Sigmoid colon (tissue), 7 donors: ENCODE results near the gene CLEC4D. TPM values are rescaled to one million over a fixed set of nuclear protein-coding genes. Genes with fewer than 3 reads are reported as not detected.

Source experiments
- DNase-seq: peaks from one replicate; pipeline ENCODE4 v3.0.0-alpha.2; 2019
- H3K27ac ChIP-seq, 4 donors: fragments of 200-600 bp; sonication (generic); one replicate each; pipeline ENCODE4 v1.5.1; 2016 to 2019; ENCODE audit warnings: mild to moderate bottlenecking in 1 of 4
- H3K27me3 ChIP-seq, 3 donors: fragments of 200-600 bp; sonication (generic); one replicate each; pipeline ENCODE4 v1.5.1; 2019; ENCODE audit warnings: mild to moderate bottlenecking in 1 of 3
- H3K36me3 ChIP-seq, 4 donors: fragments of 200-600 bp; sonication (generic); one replicate each; pipeline ENCODE4 v1.5.1; 2016 to 2019
- H3K4me1 ChIP-seq, 4 donors: fragments of 200-600 bp; sonication (generic); one replicate each; pipeline ENCODE4 v1.5.1; 2017 to 2019
- H3K4me3 ChIP-seq, 4 donors: fragments of 200-600 bp; sonication (generic); one replicate each; pipeline ENCODE4 v1.5.1; 2017 to 2019; ENCODE audit warnings: mild to moderate bottlenecking in 2 of 4, moderate library complexity in 1 of 4
- H3K9me3 ChIP-seq, 4 donors: fragments of 200-600 bp in 3 of 4; sonication (generic) in 3 of 4; one replicate each; pipeline versions ENCODE4 v1.5.1 to v1.6.1; 2013 to 2019
- EP300 ChIP-seq, 4 donors: sonication (generic); formaldehyde crosslinking; IDR thresholded peaks; one replicate each; pipeline ENCODE4 v1.6.1; 2017; ENCODE audit warnings: antibody characterized with exemption in 4 of 4
- POLR2A ChIP-seq, 2 donors: fragments of 450-650 bp; IDR thresholded peaks; one replicate each; pipeline ENCODE4 v1.6.1; 2016; ENCODE audit warnings: antibody characterized with exemption in 2 of 2, mild to moderate bottlenecking in 2 of 2, moderate library complexity in 2 of 2
- POLR2AphosphoS5 ChIP-seq, 4 donors: sonication (generic); formaldehyde crosslinking; IDR thresholded peaks; one replicate each; pipeline ENCODE4 v1.6.1; 2017; ENCODE audit warnings: antibody characterized with exemption in 4 of 4
- WGBS, 2 donors: extraction: QIAGEN DNeasy Blood & Tissue Kit; methylation state at CpG; one replicate each; pipeline ENCODE4 v1.1.7; 2013; 5-methylcytosine and 5-hydroxymethylcytosine counted together
- intact Hi-C: fragments of 100-400 bp; cut with DNase I; formaldehyde crosslinking; loops from one replicate; pipeline ENCODE4 v1.15.1; 2023
- polyA plus RNA-seq, 3 donors: library from polyadenylated mRNA; stranded (reverse); fragments of 200-250 nt; gene quantifications; one replicate each; pipeline ENCODE4 v1.2.3, GENCODE V29; 2013
- total RNA-seq, 4 donors: library from RNA; depleted of rRNA; stranded (reverse); fragments of >200 nt; gene quantifications; one replicate each; pipeline ENCODE4 v1.1.0, GENCODE V29; 2016
- TF ChIP-seq, protein P1 (sequence below), 4 experiments: fragments of 450-650 bp in 3 of 4; fragments of 200-600 bp in 1 of 4; IDR thresholded peaks; one replicate each; pipeline ENCODE4 v1.5.1; 2016 to 2019; ENCODE audit warnings: antibody characterized with exemption in 4 of 4, mild to moderate bottlenecking in 3 of 4, moderate library complexity in 2 of 4
- donor health status: healthy with polysubstance abuse.
- donor health status: Bipolar disorder and iron deficiency.
- donor health status: healthy.

The CLEC4D gene
- total RNA-seq (under 1 TPM in 3 of 4 donors, not detected in 1; 0.16 to 0.55 (median 0.41) TPM), polyA plus RNA-seq (under 1 TPM in 1 of 3 donors, not detected in 2; 0.12 TPM)

- TF ChIP-seq, protein P1, sequence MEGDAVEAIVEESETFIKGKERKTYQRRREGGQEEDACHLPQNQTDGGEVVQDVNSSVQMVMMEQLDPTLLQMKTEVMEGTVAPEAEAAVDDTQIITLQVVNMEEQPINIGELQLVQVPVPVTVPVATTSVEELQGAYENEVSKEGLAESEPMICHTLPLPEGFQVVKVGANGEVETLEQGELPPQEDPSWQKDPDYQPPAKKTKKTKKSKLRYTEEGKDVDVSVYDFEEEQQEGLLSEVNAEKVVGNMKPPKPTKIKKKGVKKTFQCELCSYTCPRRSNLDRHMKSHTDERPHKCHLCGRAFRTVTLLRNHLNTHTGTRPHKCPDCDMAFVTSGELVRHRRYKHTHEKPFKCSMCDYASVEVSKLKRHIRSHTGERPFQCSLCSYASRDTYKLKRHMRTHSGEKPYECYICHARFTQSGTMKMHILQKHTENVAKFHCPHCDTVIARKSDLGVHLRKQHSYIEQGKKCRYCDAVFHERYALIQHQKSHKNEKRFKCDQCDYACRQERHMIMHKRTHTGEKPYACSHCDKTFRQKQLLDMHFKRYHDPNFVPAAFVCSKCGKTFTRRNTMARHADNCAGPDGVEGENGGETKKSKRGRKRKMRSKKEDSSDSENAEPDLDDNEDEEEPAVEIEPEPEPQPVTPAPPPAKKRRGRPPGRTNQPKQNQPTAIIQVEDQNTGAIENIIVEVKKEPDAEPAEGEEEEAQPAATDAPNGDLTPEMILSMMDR (IDR thresholded peaks at IDR 0.05), result no peak
- TF ChIP-seq POLR2A (IDR thresholded peaks at IDR 0.05) (no peak), POLR2AphosphoS5 (IDR thresholded peaks at IDR 0.05) (no peak), EP300 (IDR thresholded peaks at IDR 0.05) (no peak)
- no peak within 1 kb of the TSS for H3K27ac ChIP-seq
- intact Hi-C loops, result no loop called here
- DNase-seq, result no peak
- no peaks in the 10 kb centered on the region for H3K4me1 ChIP-seq
- 85 to 86% methylated on average over 4 of the region's 4 CpGs for WGBS, 2 donors
- no peaks in the 10 kb centered on the region for H3K27me3 ChIP-seq
- no peak within 1 kb of the TSS for H3K4me3 ChIP-seq
- H3K36me3 ChIP-seq, result no peaks in the 10 kb centered on the region
- H3K9me3 ChIP-seq, result no peaks in the 10 kb centered on the region
Observed at GRCh38 chr12:8513256-8513655, at the start of gene CLEC4D. TSS of gene CLEC4D (plus strand) at chr12:8513503. CDS start at chr12:8513733, 230 bp downstream.

- no peak overlapping the region for H3K27ac ChIP-seq
- intact Hi-C loops, result no loop called here
- TF ChIP-seq POLR2AphosphoS5 (IDR thresholded peaks at IDR 0.05) (no peak), EP300 (IDR thresholded peaks at IDR 0.05) (no peak), POLR2A (IDR thresholded peaks at IDR 0.05) (no peak)
- H3K4me3 ChIP-seq, result no peak overlapping the region
- H3K4me1 ChIP-seq, result no peaks in the 10 kb centered on the region
- no peaks in the 10 kb centered on the region for H3K27me3 ChIP-seq
- H3K36me3 ChIP-seq, result no peaks in the 10 kb centered on the region
- no peaks in the 10 kb centered on the region for H3K9me3 ChIP-seq
- WGBS, 2 donors, result 0% methylated on average over 2 of the region's 2 CpGs
- no peak for DNase-seq
Observed at GRCh38 chr12:8465301-8465996, 47.9 kb upstream of the CLEC4D start.

GRCh38 chr12:8466241-8466640 is 47.1 kb upstream of the CLEC4D start:
- DNase-seq, result no peak
- Histone ChIP-seq H3K4me3 (no peak overlapping the region), H3K27me3 (no peaks in the 10 kb centered on the region), H3K9me3 (no peaks in the 10 kb centered on the region), H3K27ac (no peak overlapping the region), H3K36me3 (no peaks in the 10 kb centered on the region), H3K4me1 (no peaks in the 10 kb centered on the region)
- TF ChIP-seq, protein P1 (IDR thresholded peaks at IDR 0.05), result no peak
- no peak for TF ChIP-seq POLR2A (IDR thresholded peaks at IDR 0.05)
- TF ChIP-seq POLR2AphosphoS5 (IDR thresholded peaks at IDR 0.05), result no peak
- TF ChIP-seq EP300 (IDR thresholded peaks at IDR 0.05), result no peak
- intact Hi-C loops, result no loop called here

GRCh38 chr12:8471090-8471489 is 42.2 kb upstream of the CLEC4D start:
- H3K9me3 ChIP-seq, result no peaks in the 10 kb centered on the region
- H3K27ac ChIP-seq, result no peak overlapping the region
- intact Hi-C loops, result no loop called here
- no peaks in the 10 kb centered on the region for H3K27me3 ChIP-seq
- DNase-seq, result no peak
- H3K4me3 ChIP-seq, result no peak overlapping the region
- WGBS, 2 donors, result 23 to 74% methylated on average over 1 of the region's 1 CpG
- no peaks in the 10 kb centered on the region for H3K4me1 ChIP-seq
- TF ChIP-seq POLR2AphosphoS5 (IDR thresholded peaks at IDR 0.05), result no peak
- no peak for TF ChIP-seq EP300 (IDR thresholded peaks at IDR 0.05)
- TF ChIP-seq POLR2A (IDR thresholded peaks at IDR 0.05), result no peak
- no peaks in the 10 kb centered on the region for H3K36me3 ChIP-seq

GRCh38 chr12:8475508-8476203 is 37.6 kb upstream of the CLEC4D start:
- intact Hi-C loops, result no loop called here
- Histone ChIP-seq H3K9me3 (no peaks in the 10 kb centered on the region), H3K36me3 (no peaks in the 10 kb centered on the region), H3K27ac (no peak overlapping the region), H3K4me3 (no peak overlapping the region), H3K4me1 (no peaks in the 10 kb centered on the region), H3K27me3 (no peaks in the 10 kb centered on the region)
- no peak for DNase-seq
- TF ChIP-seq, protein P1 (IDR thresholded peaks at IDR 0.05), result no peak
- TF ChIP-seq POLR2A (IDR thresholded peaks at IDR 0.05) (no peak), EP300 (IDR thresholded peaks at IDR 0.05) (no peak), POLR2AphosphoS5 (IDR thresholded peaks at IDR 0.05) (no peak)
